CD4-positive, alpha-beta T cell (primary cell): ENCODE measurements around the gene PDCD4. TPM values are rescaled to one million over a fixed set of nuclear protein-coding genes. Genes with fewer than 3 reads are reported as not detected.
A peak's percentile ranks its signal among the peaks of the same experiment; 100 is the strongest.

ENCODE experiments used
- ATAC-seq: fragments of 200-7000 bp; cut with Tn5 transposase; one replicate; pipeline ENCODE4 v1.10.0; 2022; ENCODE audit warnings: mild to moderate bottlenecking; ENCODE audit not compliant: poor library complexity
- CTCF ChIA-PET: fragments of 350-600 bp; sonication (Branson Sonifier 250); formaldehyde crosslinking; loops from one replicate; lab custom pipeline; 2021; ENCODE audit warnings: antibody characterized with exemption, inconsistent platforms; lab: Charles Lee
- POLR2A ChIA-PET: fragments of 350-600 bp; sonication (Branson Sonifier 250); formaldehyde crosslinking; loops from one replicate; lab custom pipeline; 2021; ENCODE audit warnings: antibody characterized with exemption, inconsistent platforms; lab: Charles Lee
- DNase-seq, 14 experiments: peaks; one replicate each; pipeline ENCODE4 v3.0.0-alpha.2; 2013 to 2020; ENCODE audit warnings: mixed read lengths in 2 of 14
- H3K27ac ChIP-seq, 2 donors: one replicate each; pipeline versions ENCODE4 v1.5.1 to v1.7.0; 2013; ENCODE audit warnings: low read length in 2 of 2, low read depth in 1 of 2, mild to moderate bottlenecking in 1 of 2
- H3K27me3 ChIP-seq, 2 experiments: 1 replicate in 1 of 2; 2 replicates in 1 of 2; pipeline versions ENCODE4 v1.6.1 to v1.7.0; 2013; ENCODE audit warnings: low read length in 2 of 2, control low read depth in 1 of 2, mild to moderate bottlenecking in 1 of 2, moderate library complexity in 1 of 2; ENCODE audit not compliant: insufficient read depth in 2 of 2, control insufficient read depth in 1 of 2
- H3K36me3 ChIP-seq: one replicate; pipeline ENCODE4 v1.6.1; 2013; ENCODE audit warnings: low read length, control low read depth; ENCODE audit not compliant: insufficient read depth
- H3K4me1 ChIP-seq: one replicate; pipeline ENCODE4 v1.6.1; 2013; ENCODE audit warnings: low read length, control low read depth; ENCODE audit not compliant: insufficient read depth
- H3K4me3 ChIP-seq: one replicate; pipeline ENCODE4 v1.5.1; 2013; ENCODE audit warnings: mild to moderate bottlenecking, low read length, moderate library complexity
- H3K9me3 ChIP-seq, 2 experiments: 1 replicate in 1 of 2; 2 replicates in 1 of 2; pipeline versions ENCODE4 v1.6.1 to v1.7.0; 2013; ENCODE audit warnings: low read length in 2 of 2, mild to moderate bottlenecking in 2 of 2, control low read depth in 1 of 2, moderate library complexity in 1 of 2; ENCODE audit not compliant: control insufficient read depth in 1 of 2, insufficient read depth in 1 of 2
- H3K27ac Mint-ChIP-seq: one replicate; pipeline ENCODE4 v1.8.0; 2020; ENCODE audit warnings: mixed read lengths
- H3K27me3 Mint-ChIP-seq: one replicate; pipeline ENCODE4 v1.8.0; 2021; ENCODE audit warnings: mixed read lengths
- H3K36me3 Mint-ChIP-seq: one replicate; pipeline ENCODE4 v1.8.0; 2021; ENCODE audit warnings: low read depth, mixed read lengths
- H3K4me1 Mint-ChIP-seq: one replicate; pipeline ENCODE4 v1.8.0; 2021; ENCODE audit warnings: low read depth, mixed read lengths
- H3K4me3 Mint-ChIP-seq: one replicate; pipeline ENCODE4 v1.8.0; 2020; ENCODE audit warnings: mild to moderate bottlenecking, mixed read lengths
- H3K9me3 Mint-ChIP-seq: one replicate; pipeline ENCODE4 v1.8.0; 2020; ENCODE audit warnings: mixed read lengths
- intact Hi-C, 2 experiments: fragments of 100-400 bp; cut with DNase I in 1 of 2; cut with micrococcal nuclease in 1 of 2; formaldehyde crosslinking; loops; one replicate each; pipeline versions ENCODE4 v1.15.1 to v1.9.0; 2023 to 2025; cut with DNase I, micrococcal nuclease
- total RNA-seq, 174 experiments: library from RNA in 2 of 174; stranded (reverse) in 2 of 174; gene quantifications; one replicate each; pipeline ENCODE4 v1.2.3 and lab custom pipeline; 2021 to 2026
- TF ChIP-seq, protein P1 (sequence below): fragments of 200-600 bp; IDR thresholded peaks from one replicate; pipeline ENCODE4 v1.8.0; 2022; ENCODE audit warnings: antibody characterized with exemption, mild to moderate bottlenecking

The PDCD4 gene
- total RNA-seq, 2 experiments from 2014 or later, result 352 to 358 TPM

DNA sequence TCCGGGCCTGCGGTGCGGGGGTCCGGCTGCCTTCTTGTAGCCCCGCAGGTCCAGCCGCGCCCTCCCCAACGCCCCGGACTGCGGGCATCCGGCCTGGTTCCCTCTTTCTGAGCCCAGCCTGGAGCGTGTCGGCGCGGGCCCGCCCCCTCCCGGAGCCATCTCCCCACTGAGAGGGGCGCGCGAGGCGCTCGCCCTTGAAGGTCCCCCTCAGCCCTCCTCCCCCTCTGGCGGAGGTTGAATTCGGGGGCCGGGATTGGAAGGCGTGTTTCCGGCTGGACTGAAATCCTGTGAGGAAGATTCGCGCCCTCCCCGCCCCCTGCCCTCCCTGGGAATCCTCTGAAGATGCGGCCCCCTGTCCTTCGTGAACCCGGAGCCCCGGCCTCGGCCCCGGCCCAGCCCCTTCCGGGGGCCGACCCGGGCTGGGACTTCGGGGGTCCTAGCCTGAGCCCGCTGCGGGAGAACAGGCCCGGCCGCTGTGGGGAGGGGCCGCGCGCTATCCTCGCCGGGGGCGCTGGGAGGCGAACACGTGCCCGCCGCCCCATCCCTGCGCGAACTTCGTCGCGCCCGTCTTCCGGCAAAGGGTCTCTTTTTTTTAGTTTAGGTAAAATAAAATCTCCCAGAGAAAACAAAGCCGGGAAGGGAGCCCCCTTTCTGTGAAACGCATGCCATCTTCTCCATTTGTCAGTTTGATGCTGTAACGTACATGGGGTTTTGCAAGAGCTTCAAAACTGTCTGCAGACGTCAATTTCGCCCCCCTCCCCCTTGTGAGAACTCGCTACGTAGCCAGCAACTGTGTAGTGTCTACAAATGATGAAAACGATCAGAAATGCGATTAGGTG lies 636 bp downstream of the PDCD4 start:
- DNase-seq (peak; percentile 66 to 97 (median 79)), ATAC-seq (peak; percentile 70)
- intact Hi-C loops, result loop anchor here (1.0 to 5.0 kb wide), 12 partner anchors 8 to 126 kb away; partner anchors contain the start of genes BBIP1 (in 2 of the 2) and SHOC2 (in 2 of the 2)
- peak overlapping the region; percentile 93 to 99 for H3K27ac ChIP-seq
- no peaks in the 10 kb centered on the region for H3K9me3 Mint-ChIP-seq
- TF ChIP-seq, protein P1, sequence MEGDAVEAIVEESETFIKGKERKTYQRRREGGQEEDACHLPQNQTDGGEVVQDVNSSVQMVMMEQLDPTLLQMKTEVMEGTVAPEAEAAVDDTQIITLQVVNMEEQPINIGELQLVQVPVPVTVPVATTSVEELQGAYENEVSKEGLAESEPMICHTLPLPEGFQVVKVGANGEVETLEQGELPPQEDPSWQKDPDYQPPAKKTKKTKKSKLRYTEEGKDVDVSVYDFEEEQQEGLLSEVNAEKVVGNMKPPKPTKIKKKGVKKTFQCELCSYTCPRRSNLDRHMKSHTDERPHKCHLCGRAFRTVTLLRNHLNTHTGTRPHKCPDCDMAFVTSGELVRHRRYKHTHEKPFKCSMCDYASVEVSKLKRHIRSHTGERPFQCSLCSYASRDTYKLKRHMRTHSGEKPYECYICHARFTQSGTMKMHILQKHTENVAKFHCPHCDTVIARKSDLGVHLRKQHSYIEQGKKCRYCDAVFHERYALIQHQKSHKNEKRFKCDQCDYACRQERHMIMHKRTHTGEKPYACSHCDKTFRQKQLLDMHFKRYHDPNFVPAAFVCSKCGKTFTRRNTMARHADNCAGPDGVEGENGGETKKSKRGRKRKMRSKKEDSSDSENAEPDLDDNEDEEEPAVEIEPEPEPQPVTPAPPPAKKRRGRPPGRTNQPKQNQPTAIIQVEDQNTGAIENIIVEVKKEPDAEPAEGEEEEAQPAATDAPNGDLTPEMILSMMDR, result peak; percentile 30
- peaks cover 16% of the 10 kb centered on the region for H3K36me3 ChIP-seq
- H3K9me3 ChIP-seq, result no peaks in the 10 kb centered on the region
- H3K27ac Mint-ChIP-seq, result peak overlapping the region; percentile 96
- H3K4me1 ChIP-seq, result peaks cover 48% of the 10 kb centered on the region
- H3K36me3 Mint-ChIP-seq, result peaks cover 49% of the 10 kb centered on the region
- no peaks in the 10 kb centered on the region for H3K27me3 Mint-ChIP-seq
- peak overlapping the region; percentile 86 for H3K4me3 ChIP-seq
- POLR2A ChIA-PET, result interaction anchor here (0.6 to 3.4 kb wide), 23 partner anchors 8 to 374 kb away, joined by 3 to 102 read pairs (median 4); partner anchors contain the start of genes BBIP1, DUSP5 and SHOC2
- peak overlapping the region; percentile 99 for H3K4me3 Mint-ChIP-seq
- CTCF ChIA-PET, result interaction anchor here (0.7 to 2.5 kb wide), 18 partner anchors 8 to 200 kb away, joined by 3 to 14 read pairs (median 4); no protein-coding TSS in a partner anchor
- no peaks in the 10 kb centered on the region for H3K27me3 ChIP-seq
- H3K4me1 Mint-ChIP-seq, result peaks cover 82% of the 10 kb centered on the region

DNA sequence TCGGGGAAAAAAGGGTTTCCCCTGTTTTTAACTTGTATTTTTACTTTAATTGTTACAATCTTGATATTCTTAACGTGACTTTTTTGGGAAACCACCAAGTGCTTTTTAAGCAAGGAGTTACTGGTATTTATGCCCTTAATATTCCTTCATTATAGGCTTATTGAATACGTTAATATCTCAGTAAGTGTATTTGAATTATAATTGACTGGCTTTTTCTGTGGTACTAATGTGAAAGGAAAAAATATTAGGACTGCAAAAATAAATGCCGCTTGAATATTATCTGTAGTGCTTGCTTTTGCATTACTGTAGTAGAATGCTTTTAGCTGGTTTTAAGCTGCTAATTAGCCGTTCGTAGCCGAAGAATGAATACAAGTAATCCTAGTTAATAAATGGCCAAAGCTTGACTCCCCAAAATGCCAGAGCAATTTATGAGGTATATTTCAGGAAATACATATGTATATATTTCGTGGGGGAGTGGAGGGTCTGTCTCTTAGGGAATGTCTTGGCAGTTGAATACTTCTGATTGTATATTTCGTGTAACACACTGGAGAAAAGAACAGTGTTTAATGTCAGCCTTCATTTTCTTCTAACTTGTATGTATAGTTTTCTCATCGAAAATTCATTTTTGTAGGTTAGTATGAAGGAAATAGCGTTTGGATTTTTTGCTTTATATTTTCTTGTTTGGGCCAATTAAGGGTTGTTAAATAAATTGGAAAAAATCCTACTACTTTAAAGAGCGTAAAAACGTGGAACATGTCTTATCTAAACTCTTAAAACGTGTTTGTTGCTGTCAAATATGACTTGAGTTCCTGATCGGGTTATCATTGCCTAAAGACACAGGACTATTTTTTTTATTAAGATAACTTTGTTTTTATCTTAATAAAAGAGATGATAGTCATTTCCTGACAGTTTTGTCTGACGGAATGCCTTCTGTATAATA lies 1.5 kb downstream of the PDCD4 start:
- Mint-ChIP-seq H3K27me3 (no peaks in the 10 kb centered on the region), H3K4me1 (peaks cover 82% of the 10 kb centered on the region), H3K36me3 (peaks cover 58% of the 10 kb centered on the region), H3K4me3 (peak overlapping the region; percentile 96), H3K27ac (peak overlapping the region; percentile 96), H3K9me3 (no peaks in the 10 kb centered on the region)
- no peak for ATAC-seq
- H3K4me3 ChIP-seq, result peak overlapping the region; percentile 86
- no peaks in the 10 kb centered on the region for H3K9me3 ChIP-seq
- ChIA-PET CTCF (interaction anchor here (0.7 to 2.5 kb wide), 16 partner anchors 9 to 127 kb away, joined by 3 to 14 read pairs (median 4); no protein-coding TSS in a partner anchor), POLR2A (interaction anchor here (0.6 to 3.4 kb wide), 21 partner anchors 9 to 375 kb away, joined by 3 to 102 read pairs (median 4); partner anchors contain the start of genes BBIP1, DUSP5 and SHOC2)
- H3K27me3 ChIP-seq, result no peaks in the 10 kb centered on the region
- no peak for DNase-seq
- intact Hi-C loops, result loop anchor here (1.0 to 5.0 kb wide), 12 partner anchors 9 to 127 kb away; partner anchors contain the start of genes BBIP1 (in 2 of the 2) and SHOC2 (in 2 of the 2)
- TF ChIP-seq, protein P1, result no peak
- H3K36me3 ChIP-seq, result peaks cover 25% of the 10 kb centered on the region
- H3K4me1 ChIP-seq, result peaks cover 39% of the 10 kb centered on the region
- H3K27ac ChIP-seq, result peak overlapping the region; percentile 93 to 99
